ENCODE data around the gene ASB18. TPM values are rescaled to one million over a fixed set of nuclear protein-coding genes. Genes with fewer than 3 reads are reported as not detected.

Gene ASB18
- total and polyA plus RNA-seq, 10 of the 15 experiments (the other 5 are each of a cell fraction or from before 2014, with no cell fraction given): not detected

DNA sequence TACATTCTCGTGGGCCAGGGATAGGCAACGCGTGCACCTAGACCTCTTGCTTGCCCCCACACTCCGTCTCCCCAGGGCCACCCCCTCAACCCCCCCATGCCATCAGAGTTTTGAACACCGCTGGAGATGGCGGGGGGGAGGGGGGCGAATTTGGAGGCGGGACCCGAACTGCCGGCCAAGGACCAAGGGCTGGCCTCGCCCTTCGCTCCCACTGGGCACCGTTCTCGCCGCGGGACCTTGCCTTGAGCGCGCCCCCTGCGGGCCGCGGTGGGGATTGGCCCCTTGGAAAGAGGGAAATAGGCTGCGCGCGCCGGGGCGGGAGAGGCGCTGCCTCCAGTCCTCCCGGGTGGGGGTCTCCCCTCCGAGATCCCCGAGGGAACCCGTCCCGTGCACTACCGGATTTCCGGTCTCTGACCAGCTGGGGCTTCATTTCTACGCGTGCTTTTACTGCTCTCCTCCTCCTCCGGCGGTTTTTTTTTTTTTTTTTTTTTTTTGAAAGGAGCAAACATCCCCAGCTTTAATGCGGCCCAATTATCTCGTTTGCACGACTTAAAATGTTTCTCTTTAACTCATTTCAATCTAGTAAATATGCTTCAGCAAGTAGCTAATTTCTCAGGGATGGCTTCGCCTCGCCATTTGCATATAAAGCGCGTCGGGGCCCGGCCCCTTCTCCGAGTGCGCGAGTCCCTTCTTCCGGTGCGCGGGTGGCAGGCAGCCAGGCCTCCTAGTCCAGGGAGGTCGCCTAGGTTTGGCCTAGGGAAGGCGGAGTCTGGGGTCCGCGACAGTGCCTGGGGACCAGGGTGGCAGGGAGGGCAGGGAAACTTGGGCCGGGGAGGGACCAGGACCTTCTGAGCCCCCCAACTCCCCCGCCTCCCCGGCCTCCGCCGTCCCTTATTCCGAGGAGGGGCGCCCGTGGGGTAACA, 86.0 kb downstream of the ASB18 start:
- H3K27ac ChIP-seq (ENCODE audit: control insufficient read depth, insufficient read depth): no peak overlapping the region
- peaks cover 0 to 4% of the 10 kb centered on the region in 2 experiments; a peak in 3 of 4 replicates for H3K27me3 ChIP-seq (replicated peaks in 1 of 2; ENCODE audit: control insufficient read depth in 2 of 2, insufficient read depth in 2 of 2, low read length in 1 of 2)
- ChIA-PET RAD21 (ENCODE audit: unreplicated experiment) (no interaction called here), POLR2A (no interaction called here), SMC1A (ENCODE audit: uncharacterized antibody, unreplicated experiment) (no interaction called here), CTCF (interaction anchor here (0.6 to 6.0 kb wide), 5 partner anchors 389 to 1298 kb away, joined by 3 to 84 read pairs (median 3); no protein-coding TSS in a partner anchor)
- DNase-seq (ENCODE audit: low read depth, low spot score) (no peak), ATAC-seq (no peak), FAIRE-seq (no peak)
- intact Hi-C loops (cut with micrococcal nuclease; ENCODE audit: unreplicated experiment): no loop called here
- no peak overlapping the region for H3K4me2 ChIP-seq (ENCODE audit: control insufficient read depth, insufficient read depth)
- H3K79me2 ChIP-seq (ENCODE audit: control insufficient read depth, insufficient read depth, low read length): no peaks in the 10 kb centered on the region
- WGBS (ENCODE audit: insufficient coverage, insufficient replicate concordance, low lambda C conversion rate, missing lambda C conversion rate): 29% methylated on average over 56 of the region's 65 CpGs
- H3K36me3 ChIP-seq (ENCODE audit: control insufficient read depth in 2 of 2, insufficient read depth in 2 of 2, low read length in 1 of 2): no peaks in the 10 kb centered on the region
- H2AFZ ChIP-seq (ENCODE audit: control insufficient read depth, low read depth, low read length): no peak overlapping the region
- no peaks in the 10 kb centered on the region for H4K20me1 ChIP-seq (ENCODE audit: control insufficient read depth, insufficient read depth)
- no peak overlapping the region for H3K4me3 ChIP-seq
- no peaks in the 10 kb centered on the region for H3K4me1 ChIP-seq (ENCODE audit: control insufficient read depth, insufficient read depth, low read length)
- BruUV-seq (replicated peaks): no TSS peak
- in situ Hi-C loops (cut with MboI): no loop called here
- no peak overlapping the region for H3K9ac ChIP-seq (ENCODE audit: control insufficient read depth, insufficient read depth, low read length)
- TF ChIP-seq, protein P1, sequence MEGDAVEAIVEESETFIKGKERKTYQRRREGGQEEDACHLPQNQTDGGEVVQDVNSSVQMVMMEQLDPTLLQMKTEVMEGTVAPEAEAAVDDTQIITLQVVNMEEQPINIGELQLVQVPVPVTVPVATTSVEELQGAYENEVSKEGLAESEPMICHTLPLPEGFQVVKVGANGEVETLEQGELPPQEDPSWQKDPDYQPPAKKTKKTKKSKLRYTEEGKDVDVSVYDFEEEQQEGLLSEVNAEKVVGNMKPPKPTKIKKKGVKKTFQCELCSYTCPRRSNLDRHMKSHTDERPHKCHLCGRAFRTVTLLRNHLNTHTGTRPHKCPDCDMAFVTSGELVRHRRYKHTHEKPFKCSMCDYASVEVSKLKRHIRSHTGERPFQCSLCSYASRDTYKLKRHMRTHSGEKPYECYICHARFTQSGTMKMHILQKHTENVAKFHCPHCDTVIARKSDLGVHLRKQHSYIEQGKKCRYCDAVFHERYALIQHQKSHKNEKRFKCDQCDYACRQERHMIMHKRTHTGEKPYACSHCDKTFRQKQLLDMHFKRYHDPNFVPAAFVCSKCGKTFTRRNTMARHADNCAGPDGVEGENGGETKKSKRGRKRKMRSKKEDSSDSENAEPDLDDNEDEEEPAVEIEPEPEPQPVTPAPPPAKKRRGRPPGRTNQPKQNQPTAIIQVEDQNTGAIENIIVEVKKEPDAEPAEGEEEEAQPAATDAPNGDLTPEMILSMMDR (IDR thresholded peaks at IDR 0.05 in 2 of 3, conservative IDR thresholded peaks at IDR 0.05 in 1 of 3; ENCODE audit: control insufficient read depth in 2 of 3, extremely low read depth in 1 of 3, insufficient read depth in 1 of 3, low read depth in 3 of 3, low read length in 3 of 3): peak; percentile 13 to 45 (median 35); a peak in 4 of 6 replicates
- TF ChIP-seq POLR2A (IDR thresholded peaks at IDR 0.05; ENCODE audit: low read depth, low read length): no peak
- no peaks in the 10 kb centered on the region for H3K9me3 ChIP-seq (replicated peaks; ENCODE audit: control insufficient read depth, insufficient read depth, low read length)

DNA sequence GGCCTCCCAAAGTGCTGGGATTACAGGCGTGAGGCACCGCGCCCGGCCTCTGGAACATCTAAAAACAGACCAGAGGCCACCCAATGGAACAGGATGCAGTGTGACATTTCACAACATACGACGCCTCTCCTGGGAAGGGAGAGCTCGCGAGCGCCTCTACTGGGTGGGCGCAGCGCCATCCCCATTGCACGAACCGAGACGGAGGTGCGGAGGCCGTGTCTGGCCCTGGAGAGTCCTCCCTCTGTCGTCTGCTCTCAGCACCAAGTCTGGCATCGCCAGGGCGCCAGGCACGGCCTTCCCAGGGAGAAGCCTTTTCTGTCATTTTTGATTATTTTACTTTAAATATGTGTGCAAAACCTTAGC, 86.6 kb downstream of the ASB18 start:
- no peak overlapping the region for H3K4me2 ChIP-seq (ENCODE audit: control insufficient read depth, insufficient read depth)
- H3K27me3 ChIP-seq (replicated peaks in 1 of 2; ENCODE audit: control insufficient read depth in 2 of 2, insufficient read depth in 2 of 2, low read length in 1 of 2): peaks cover 0 to 4% of the 10 kb centered on the region in 2 experiments; a peak in 3 of 4 replicates
- CTCF ChIA-PET: interaction anchor here (0.8 to 6.0 kb wide), 3 partner anchors 389 to 412 kb away, joined by 3 to 84 read pairs (median 5); no protein-coding TSS in a partner anchor

More for the DNA sequence above, 86.6 kb downstream of the ASB18 start:
- in situ Hi-C loops (cut with MboI) (no loop called here), intact Hi-C loops (cut with micrococcal nuclease; ENCODE audit: unreplicated experiment) (no loop called here)
- no peak for FAIRE-seq
- Histone ChIP-seq H3K27ac (ENCODE audit: control insufficient read depth, insufficient read depth) (no peak overlapping the region), H3K9ac (ENCODE audit: control insufficient read depth, insufficient read depth, low read length) (no peak overlapping the region), H3K9me3 (replicated peaks; ENCODE audit: control insufficient read depth, insufficient read depth, low read length) (no peaks in the 10 kb centered on the region; the same call in 2 of the 3 replicates), H2AFZ (ENCODE audit: control insufficient read depth, low read depth, low read length) (no peak overlapping the region), H3K79me2 (ENCODE audit: control insufficient read depth, insufficient read depth, low read length) (no peaks in the 10 kb centered on the region), H3K36me3 (ENCODE audit: control insufficient read depth in 2 of 2, insufficient read depth in 2 of 2, low read length in 1 of 2) (no peaks in the 10 kb centered on the region), H3K4me3 (no peak overlapping the region), H4K20me1 (ENCODE audit: control insufficient read depth, insufficient read depth) (no peaks in the 10 kb centered on the region), H3K4me1 (ENCODE audit: control insufficient read depth, insufficient read depth, low read length) (no peaks in the 10 kb centered on the region)
- TF ChIP-seq TCF12 (IDR thresholded peaks at IDR 0.05; ENCODE audit: low read depth, low read length) (no peak), YBX1 (IDR thresholded peaks at IDR 0.05) (no peak)
- TF ChIP-seq, protein P1 (IDR thresholded peaks at IDR 0.05 in 2 of 3, conservative IDR thresholded peaks at IDR 0.05 in 1 of 3; ENCODE audit: control insufficient read depth in 2 of 3, extremely low read depth in 1 of 3, insufficient read depth in 1 of 3, low read depth in 3 of 3, low read length in 3 of 3): peak in 2 of 3 experiments; percentile 23 to 26; a peak in 2 of 6 replicates
- no peak; the same call in 2 of the 3 replicates for ATAC-seq
- no peak for DNase-seq (ENCODE audit: low read depth, low spot score)
- ChIA-PET RAD21 (ENCODE audit: unreplicated experiment) (no interaction called here), POLR2A (no interaction called here), SMC1A (ENCODE audit: uncharacterized antibody, unreplicated experiment) (no interaction called here)
- BruUV-seq (replicated peaks): no TSS peak
- WGBS (ENCODE audit: insufficient coverage, insufficient replicate concordance, low lambda C conversion rate, missing lambda C conversion rate): 17% methylated on average over 20 of the region's 20 CpGs

All from GM12878 (cell line).